HG03103 (cell line): ENCODE data around the gene CFAP74.

Experiments used
- ATAC-seq: cut with Tn5 transposase; IDR thresholded peaks from one replicate; pipeline ENCODE4 v1.9.1; 2021; ENCODE audit warnings: low read depth; ENCODE audit not compliant: unreplicated experiment

CFAP74 gene

DNA sequence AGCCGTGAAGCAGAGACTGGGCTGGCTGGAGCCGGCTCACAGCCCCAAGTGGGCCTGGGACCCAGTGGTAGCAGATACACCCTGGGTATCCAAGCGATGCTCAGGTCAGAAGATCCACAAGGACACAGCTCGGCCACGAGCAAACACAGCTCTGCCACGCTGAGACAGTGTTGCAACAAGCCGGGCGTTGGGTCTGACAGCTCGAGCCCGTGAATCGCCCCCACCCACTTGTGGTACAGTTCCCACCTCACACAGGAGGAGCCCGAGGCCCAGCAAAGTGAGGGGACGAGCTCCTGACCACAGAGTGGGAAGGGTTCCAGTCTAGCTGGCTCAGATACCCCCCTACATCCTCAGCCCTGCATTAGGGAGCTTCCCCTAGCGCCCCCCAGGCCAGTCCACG, 37.7 kb upstream of the CFAP74 start:
- no peak for ATAC-seq

DNA sequence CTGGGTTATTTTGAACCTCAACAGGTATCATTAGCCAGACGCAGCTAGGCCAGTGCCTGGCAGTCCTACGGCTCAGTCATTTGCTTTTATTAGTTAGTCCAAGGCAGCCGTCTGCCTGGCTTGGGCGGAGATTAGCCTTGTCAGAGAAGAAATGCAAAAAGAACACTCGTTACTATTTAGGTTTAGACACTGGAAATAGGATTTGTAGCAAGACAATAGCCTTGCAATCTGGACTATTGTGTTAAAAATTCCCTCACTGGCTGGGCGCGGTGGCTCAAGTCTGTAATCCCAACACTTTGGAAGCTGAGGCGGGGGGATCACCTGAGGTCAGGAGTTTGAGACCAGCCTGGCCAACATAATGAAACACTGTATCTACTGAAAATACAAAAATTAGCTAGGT, 35.7 kb upstream of the CFAP74 start:
- ATAC-seq: no peak

DNA sequence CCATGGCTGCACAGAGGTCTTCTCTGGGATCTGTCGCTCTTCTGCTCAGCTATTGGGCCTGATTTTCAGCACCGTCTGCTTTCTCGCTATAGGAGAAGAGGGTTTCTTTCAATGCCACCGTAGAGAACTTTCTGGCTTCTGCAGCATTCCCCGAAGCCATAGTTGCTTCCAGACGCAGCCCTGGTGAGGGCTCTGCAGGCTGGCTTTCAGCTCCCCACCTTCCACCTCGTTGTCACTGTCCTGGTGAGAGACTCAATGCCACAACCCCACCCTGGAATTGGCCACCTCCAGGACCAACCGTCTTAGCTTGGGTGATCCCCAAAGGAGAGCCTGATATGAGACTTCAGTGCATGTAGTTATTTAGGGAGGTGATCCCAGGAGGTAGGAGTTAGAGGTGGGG, 34.6 kb upstream of the CFAP74 start:
- ATAC-seq: no peak

DNA sequence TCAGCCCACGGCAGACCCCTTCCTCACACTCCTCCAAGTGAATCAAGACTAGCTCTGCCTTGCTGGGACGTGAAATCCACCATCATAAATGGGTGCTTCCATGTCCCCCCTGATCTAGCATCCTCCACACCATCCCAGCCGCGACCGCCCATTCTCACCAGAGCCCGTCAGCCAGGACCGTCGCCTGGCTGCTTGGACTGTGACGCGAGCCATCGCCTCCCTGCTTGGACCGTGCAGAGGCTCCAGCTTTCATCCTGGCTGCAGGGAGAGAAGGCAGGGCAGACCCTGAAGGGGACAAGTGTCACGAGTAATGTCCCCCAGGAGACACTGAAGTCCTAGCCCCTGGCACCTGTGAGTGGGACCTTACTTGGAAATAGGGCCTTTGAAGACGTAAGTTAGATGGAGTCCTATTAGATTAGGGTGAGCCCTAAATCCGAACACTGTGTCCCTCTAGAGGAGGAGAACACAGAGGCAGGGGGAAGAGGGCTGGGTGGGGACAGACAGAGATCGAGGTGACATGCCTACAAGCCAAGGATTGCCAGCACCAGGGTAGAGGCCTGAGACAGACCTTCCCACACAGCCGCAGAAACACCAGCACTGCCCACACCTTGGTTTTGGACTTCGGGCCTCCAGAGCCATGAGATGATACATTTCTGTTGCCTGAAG, 33.9 kb upstream of the CFAP74 start:
- ATAC-seq: no peak

DNA sequence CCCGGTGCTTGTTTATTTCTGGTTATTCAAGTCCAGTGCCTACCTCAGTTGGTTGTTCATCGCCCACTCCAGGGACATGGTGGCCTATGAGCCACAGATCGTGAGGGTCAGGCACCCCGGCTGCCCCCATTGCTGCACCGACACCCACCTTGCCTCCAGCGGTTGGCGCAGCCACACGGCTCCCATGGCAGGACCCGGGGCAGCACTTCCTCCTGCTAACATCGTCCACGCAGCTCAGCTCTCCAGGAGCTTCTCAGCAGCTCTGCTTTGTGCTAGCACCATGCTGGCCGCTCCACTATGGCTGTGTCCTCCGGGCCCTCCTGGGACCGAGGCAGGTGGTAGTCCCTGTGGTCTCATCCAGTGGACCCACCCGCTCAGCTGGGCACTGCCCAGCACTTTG, 32.7 kb upstream of the CFAP74 start:
- no peak for ATAC-seq

DNA sequence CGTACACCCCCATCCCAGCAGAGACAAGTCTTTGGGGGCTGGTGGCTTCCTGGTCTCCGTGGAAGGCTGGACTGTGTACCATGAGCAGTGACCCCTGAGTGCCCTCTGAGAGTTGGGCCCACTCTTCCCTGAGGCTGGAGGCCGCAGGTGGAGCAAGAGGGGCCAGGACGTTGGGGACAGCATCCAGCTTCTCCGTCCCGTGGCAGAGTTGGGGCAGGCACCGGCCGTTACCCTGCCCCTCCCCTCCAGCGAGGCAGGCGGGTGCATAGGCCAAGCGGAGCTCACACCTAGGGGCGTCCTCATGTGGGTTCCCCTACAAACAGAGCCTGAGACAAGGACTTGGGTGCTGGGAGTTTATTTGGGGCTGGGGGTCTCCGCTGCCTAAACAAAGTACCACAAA, 29.6 kb upstream of the CFAP74 start:
- ATAC-seq: no peak

DNA sequence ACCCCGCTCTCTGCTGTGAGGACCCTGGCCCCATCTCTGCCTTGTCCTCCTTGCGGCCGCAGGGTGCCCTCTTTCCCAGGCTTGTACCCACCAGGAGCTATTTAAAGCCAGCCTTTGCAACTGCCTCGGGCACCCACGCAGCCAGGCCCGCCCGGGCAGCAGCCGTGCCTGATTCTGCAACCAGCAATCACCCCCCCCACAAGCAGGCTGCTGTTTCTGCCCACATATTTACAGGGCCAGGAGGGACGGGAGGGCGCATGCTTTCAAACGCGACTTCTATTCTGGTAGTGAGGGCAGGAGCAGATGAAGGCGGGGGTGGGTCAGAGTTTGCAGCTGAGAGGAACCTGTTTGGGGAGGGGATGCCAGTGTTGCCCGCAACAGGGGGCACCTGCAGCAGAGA, 29.2 kb upstream of the CFAP74 start:
- ATAC-seq: no peak

DNA sequence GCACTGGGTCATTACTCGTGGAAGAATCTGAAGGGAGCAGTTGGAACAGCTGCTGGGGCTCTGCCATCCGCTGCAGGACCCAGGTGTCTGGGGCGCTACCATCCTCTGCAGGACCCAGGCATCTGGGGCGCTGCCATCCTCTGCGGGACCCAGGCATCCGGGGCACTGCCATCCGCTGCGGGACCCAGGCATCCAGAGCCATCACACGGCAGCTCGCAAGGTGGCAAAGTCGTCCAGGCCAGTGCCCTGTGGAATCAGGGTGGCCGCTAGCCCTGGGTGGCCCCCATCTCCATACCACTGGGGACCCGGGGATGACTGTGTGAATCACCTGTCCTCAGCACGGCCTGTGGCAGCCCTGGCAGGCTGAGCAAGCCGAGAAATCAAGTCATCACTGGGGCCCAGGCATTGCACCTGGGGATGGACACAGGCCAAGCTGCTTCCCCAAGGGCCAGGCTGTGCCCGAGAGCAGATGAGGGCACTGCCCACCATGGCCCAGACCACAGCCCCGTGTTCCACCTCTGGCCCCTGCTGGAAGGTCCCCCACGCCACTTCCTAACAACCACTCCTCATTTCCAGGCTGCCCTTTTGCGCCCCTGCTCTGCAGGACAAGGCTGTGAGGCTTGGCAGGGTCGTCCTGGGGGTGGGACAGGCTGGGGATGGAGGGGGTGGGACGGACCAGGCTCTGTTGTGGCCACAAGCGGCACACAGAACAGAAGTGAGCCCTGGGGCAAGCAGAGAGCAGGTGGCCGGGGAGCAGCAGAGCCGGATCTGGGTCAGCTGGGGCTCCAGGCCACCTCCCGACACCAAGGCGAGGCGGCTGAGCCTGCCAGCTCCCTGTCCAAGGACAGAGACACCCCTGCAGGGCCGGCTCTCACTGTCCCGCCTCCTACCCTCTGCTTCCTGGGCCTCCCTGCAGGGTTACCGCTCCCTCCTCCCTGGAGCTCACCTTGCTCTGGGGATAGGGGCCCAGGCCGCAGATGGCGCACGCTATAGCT, 28.3 kb upstream of the CFAP74 start:
- no peak for ATAC-seq

DNA sequence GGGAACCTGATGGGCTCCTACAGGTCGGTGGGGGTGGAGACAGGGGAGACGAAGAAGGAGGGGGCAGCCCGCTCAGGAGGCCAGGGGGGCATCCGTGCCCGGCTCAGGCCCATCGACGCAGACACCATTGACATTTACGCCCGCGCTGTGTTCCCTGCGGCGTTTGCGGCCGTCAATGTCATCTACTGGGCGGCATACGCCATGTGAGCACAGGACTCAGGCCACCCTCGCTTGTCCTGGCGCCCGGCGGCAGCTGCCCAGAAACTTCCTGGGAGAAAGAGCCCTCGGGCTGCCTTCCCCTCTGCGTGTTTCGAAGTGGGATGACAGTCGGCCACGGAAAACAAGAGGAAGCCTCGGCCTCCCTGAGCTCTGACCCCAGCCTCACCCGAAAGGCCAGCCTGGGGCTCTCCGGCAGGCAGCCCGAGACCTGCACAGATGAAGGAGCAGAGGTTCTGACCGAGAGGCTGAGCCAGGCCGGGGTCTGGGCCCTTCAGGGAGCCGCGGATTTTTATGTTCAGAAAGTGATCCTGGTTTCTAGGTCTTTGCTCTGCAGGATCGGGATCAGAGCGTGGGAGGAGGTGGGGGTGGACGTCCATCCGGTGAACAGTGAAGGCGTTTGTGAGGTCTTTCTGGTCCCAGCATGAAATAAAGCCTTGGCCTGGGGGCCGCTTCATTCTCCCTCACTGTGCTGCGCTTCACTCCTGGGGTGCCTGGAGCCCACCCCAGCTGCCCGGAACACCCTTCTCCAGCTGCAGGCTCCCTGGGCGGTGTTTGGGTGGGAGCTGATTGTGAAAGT, 26.7 kb upstream of the CFAP74 start:
- no peak for ATAC-seq

DNA sequence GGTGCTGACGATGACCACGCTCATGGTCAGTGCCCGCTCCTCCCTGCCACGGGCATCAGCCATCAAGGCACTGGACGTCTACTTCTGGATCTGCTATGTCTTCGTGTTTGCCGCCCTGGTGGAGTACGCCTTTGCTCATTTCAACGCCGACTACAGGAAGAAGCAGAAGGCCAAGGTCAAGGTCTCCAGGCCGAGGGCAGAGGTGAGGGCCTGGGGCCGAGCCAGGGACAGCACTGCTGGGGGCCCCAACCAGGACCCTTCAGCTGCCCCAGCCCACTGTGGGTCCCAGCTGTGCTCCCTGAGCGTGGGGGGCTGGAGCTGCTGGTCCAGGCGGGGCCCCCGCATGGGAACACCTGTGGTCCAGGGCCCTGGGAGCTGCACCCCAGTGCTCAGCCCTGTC, 26.0 kb upstream of the CFAP74 start:
- no peak for ATAC-seq

DNA sequence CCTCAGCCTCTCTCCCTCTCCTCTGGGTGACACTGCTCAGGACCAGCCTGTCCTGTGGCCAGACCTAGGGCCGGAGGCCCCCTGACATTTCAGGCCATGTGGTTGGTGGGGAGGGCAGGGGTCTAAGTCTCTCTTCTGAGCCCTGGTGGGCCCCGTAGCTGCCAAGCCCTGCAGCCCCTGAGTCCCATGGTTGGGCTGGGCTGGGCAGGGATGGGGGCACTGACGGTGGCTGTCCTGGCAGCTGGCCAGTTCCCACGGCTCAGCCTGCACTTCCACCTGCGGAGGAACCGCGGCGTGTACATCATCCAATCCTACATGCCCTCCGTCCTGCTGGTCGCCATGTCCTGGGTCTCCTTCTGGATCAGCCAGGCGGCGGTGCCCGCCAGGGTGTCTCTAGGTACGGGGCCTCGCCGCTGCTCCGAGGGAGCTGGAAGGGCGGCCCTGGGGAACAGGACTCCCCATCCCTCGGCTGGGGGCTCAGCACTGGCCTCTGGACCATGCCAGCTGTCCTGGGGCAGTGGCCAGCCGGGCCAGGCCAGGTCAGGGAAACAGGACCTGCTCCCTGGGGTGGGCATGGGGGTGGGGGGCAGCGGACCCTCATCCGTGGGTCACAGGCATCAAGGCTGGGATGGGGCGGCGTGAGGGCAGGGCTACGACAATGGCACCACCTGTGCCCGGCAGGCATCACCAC, 25.4 kb upstream of the CFAP74 start:
- no peak for ATAC-seq

DNA sequence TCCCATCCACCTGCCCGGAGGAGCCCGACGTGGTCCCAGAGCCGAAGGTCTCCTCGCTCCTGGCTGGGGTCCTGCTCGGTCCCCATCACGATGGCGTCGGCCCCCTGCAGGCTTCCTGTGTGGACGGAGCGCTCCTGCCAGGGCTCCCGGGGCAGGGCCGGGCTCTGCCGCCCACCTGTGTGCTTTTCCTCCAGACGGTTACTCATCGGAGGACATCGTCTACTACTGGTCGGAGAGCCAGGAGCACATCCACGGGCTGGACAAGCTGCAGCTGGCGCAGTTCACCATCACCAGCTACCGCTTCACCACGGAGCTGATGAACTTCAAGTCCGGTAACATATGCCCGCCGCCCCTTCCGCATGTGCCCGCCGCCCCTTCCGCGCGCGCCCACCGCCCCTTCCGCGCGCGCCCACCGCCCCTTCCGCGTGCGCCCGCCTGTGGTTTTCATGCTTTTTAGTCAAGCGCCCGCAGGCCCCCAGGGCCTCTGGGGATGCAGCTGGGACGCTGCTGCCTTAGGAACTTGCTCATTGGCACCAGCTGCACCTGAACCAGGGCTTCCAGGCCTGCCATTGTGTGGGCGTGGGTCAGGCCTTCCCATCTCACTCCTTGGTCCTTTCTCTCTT, 24.5 kb upstream of the CFAP74 start:
- ATAC-seq: no peak

DNA sequence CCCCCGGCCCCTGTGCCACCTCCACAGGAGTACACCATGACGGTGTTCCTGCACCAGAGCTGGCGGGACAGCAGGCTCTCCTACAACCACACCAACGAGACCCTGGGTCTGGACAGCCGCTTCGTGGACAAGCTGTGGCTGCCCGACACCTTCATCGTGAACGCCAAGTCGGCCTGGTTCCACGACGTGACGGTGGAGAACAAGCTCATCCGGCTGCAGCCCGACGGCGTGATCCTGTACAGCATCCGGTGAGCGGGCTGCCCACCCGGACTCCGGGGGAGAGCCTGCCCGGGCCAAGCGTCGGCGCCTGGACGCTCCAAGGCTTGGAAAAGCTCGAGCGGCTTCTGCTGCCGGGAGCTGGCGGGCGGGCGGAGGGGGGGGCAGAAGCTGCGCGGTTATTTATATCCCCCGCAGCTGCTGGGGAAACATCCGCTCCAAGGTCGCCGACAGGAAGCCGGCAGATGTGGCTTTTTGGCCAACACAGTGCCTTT, 21.9 kb upstream of the CFAP74 start:
- no peak for ATAC-seq

DNA sequence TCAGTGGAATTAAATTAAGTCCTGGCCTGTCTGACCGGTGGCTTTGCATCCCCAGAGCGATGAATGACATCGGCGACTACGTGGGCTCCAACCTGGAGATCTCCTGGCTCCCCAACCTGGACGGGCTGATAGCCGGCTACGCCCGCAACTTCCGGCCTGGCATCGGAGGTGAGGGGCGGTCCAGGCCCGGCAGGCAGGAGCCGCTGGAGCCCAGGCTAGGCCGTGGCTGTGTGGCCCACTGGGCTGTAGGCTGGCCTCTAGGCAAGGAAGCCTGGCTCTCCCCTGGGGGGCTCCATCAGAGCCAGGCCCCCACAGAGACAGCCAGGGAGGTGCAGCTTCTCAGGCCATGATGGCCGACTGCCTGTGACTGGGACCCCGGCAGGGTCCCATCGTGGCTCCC, 21.3 kb upstream of the CFAP74 start:
- ATAC-seq: no peak

DNA sequence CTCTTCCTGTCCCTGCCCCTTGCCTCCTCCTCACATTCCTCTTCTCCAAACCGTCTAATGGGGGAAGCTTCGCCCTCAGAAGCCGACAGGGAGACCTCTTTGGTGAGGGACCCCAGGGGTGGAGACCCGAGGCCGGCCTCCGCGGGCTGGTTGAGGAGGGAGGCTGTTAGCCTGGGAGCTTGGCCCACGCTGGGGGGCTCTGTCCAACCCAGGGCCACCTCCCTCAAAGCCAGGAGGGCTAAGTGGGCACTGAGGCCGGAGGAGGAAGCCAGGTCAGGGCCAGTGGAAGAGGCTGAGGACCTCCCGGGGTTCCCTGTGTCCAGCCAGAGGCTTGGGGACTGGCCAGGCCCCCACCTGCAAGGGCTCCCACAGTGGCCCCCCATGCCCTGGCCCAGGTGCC, 20.9 kb upstream of the CFAP74 start:
- ATAC-seq: no peak

DNA sequence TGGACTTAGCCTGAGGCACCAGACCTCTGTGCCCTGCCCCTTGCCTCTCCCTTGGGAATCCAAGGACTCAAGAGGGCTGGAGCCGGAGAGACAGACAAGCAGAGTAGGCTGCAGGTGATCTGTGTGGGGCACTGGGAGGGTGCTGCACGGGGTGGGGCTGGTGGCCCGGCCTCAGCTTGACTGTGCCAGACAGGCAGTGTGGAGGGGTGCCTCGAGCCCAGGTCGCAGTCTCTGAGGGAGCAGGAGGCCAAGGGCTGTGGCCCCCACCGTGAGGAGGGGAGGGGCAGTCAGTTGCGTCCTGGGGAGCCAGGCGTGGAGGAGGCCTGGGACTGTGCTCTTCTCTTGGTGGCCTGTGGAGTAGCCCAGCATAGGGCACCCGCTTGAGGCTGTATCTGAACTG, 19.6 kb upstream of the CFAP74 start:
- ATAC-seq: no peak

DNA sequence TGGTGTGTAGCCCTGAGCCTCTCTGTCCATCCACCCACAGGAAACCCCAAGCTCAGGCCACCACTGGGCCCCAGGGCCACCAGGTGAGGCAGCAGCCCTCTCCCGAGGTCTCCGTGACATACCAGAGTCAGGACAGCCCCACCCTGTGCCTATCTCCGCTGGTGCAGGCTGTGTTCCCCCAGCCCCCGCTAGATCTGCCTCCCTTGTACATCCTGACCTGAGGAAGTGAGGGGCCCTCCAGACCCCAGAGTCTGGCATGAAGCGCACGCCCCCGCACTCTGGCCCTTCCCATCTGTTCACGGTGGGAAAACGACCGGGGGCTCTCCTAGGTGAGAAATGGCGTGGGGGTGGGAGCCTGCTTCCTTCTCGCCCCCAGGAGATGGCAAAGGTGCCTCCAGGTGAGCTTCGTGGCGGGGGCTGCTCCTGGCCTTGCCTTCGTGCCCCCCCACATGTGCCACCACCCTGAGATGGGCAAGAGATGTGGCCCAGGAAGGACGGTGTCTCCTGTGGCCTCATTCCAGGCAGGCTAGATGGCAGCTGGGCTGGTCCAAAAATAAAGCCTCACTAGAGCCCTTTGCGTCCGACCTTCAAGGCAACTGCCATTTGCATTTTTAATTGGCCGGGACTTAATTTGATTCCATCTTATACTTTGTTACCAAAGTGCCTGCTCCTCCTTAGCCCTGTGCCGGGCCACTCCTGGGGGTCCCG, 18.6 kb upstream of the CFAP74 start:
- no peak for ATAC-seq

DNA sequence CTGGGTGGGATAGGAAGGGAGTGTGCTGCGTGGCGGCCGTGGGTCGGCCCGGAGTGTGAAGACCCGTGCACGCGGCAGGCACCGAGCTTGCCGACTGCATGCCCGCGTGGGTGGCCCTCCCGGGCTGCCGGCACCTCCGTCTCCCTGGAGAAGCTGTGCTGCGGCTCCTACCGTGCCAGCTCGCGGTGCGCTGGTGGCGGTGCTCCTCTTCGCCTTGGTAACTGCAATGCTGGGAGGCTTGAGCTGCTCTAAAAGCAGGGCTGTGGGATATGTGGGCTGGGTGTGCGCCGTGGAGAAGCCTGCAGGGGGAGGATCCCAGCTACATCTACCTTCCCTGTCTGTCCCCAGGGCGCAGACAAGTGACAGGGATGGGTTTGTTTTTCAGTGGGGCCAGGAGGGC, 18.0 kb upstream of the CFAP74 start:
- ATAC-seq: no peak

DNA sequence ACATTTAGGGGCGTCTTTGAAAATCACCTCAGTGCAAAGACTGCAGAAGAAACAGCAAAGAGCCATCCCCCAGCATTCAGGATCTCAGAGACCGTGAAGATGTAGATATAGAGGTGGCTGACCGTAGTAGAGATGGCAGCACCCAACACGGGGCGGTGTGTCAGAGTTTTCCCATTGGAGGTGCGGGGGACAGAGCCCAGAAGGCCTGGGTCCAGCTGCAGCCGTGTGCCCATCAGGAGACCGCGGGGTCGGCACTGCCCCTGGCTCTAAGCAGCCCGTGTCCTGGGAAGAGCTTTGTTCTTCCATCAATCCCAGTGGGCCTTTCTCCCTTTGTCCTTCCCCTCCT, 16.7 kb upstream of the CFAP74 start:
- ATAC-seq: no peak
